ENCODE data around the gene B3GAT3.

DNA sequence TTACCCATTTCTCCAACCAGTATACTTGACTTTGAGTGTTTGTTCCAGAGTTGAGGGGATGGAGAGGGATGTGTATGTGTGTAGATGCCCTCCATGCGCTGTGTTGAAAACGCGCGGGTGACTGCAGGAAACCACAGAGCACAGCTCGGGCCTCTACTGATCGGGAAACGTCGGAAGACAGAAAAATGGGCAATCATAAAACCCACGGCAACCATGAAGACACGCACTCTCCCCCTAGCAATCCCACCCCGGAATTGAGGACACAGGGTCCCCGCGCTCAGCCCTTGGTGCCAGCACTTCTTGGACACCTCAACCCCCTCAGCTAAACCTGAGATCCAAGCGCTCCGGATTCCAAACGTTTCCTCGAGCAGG lies 49.4 kb upstream of the B3GAT3 start:
- TF ChIP-seq, protein P1, sequence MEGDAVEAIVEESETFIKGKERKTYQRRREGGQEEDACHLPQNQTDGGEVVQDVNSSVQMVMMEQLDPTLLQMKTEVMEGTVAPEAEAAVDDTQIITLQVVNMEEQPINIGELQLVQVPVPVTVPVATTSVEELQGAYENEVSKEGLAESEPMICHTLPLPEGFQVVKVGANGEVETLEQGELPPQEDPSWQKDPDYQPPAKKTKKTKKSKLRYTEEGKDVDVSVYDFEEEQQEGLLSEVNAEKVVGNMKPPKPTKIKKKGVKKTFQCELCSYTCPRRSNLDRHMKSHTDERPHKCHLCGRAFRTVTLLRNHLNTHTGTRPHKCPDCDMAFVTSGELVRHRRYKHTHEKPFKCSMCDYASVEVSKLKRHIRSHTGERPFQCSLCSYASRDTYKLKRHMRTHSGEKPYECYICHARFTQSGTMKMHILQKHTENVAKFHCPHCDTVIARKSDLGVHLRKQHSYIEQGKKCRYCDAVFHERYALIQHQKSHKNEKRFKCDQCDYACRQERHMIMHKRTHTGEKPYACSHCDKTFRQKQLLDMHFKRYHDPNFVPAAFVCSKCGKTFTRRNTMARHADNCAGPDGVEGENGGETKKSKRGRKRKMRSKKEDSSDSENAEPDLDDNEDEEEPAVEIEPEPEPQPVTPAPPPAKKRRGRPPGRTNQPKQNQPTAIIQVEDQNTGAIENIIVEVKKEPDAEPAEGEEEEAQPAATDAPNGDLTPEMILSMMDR (IDR thresholded peaks at IDR 0.05), result no peak
- TF ChIP-seq EP300 (IDR thresholded peaks at IDR 0.05; ENCODE audit: low read depth) (no peak), POLR2AphosphoS5 (IDR thresholded peaks at IDR 0.05) (no peak), POLR2A (IDR thresholded peaks at IDR 0.05) (no peak)
